ENCODE measurements around the gene INPP1.
A peak's percentile ranks its signal among the peaks of the same experiment; 100 is the strongest.

Gene INPP1

DNA sequence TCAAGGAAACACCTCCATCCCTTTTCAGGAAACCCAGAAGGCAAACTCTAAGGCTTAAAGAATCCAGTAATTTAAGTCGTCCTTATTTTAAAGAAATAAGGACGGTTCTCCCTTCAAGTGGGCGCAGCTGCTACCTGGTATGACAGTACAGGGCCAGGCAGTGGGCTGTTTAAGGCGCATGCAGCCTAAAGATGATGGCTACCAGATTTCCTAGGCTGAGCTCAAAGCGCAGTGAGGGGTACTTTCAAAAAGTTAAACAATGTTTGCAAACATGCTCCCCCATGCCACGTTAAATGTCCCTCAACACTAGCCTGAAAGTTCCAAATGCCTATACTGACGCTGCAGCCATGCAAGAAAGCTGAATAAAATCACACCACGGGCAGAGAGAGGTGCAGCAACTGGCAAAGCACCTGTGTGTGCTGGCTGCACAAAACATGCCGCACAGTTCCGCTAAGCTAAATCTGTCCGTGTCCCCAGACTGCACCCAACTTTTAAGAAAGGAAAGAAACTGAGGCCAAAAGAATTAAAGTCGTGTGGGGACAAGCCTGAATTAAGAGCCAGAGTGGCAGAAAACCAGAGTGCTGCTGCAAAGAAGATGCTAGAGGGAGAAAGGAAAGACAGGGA, 24.3 kb upstream of the INPP1 start:
- TF ChIP-seq OSR1 (CRISPR knock-in tag; IDR thresholded peaks at IDR 0.05) (no peak), ZFP3 (CRISPR knock-in tag; IDR thresholded peaks at IDR 0.05) (no peak), SNAI2 (CRISPR knock-in tag; IDR thresholded peaks at IDR 0.05) (no peak), ZNF8 (CRISPR knock-in tag; IDR thresholded peaks at IDR 0.05) (no peak), ARNTL (CRISPR knock-in tag; IDR thresholded peaks at IDR 0.05; ENCODE audit: borderline replicate concordance, low read depth) (no peak), RARB (CRISPR knock-in tag; IDR thresholded peaks at IDR 0.05) (no peak)
- TF ChIP-seq, protein P1, sequence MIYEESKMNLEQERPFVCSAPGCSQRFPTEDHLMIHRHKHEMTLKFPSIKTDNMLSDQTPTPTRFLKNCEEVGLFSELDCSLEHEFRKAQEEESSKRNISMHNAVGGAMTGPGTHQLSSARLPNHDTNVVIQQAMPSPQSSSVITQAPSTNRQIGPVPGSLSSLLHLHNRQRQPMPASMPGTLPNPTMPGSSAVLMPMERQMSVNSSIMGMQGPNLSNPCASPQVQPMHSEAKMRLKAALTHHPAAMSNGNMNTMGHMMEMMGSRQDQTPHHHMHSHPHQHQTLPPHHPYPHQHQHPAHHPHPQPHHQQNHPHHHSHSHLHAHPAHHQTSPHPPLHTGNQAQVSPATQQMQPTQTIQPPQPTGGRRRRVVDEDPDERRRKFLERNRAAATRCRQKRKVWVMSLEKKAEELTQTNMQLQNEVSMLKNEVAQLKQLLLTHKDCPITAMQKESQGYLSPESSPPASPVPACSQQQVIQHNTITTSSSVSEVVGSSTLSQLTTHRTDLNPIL (CRISPR knock-in tag; IDR thresholded peaks at IDR 0.05; ENCODE audit: low read depth): no peak
- ATAC-seq: peak; percentile 41

DNA sequence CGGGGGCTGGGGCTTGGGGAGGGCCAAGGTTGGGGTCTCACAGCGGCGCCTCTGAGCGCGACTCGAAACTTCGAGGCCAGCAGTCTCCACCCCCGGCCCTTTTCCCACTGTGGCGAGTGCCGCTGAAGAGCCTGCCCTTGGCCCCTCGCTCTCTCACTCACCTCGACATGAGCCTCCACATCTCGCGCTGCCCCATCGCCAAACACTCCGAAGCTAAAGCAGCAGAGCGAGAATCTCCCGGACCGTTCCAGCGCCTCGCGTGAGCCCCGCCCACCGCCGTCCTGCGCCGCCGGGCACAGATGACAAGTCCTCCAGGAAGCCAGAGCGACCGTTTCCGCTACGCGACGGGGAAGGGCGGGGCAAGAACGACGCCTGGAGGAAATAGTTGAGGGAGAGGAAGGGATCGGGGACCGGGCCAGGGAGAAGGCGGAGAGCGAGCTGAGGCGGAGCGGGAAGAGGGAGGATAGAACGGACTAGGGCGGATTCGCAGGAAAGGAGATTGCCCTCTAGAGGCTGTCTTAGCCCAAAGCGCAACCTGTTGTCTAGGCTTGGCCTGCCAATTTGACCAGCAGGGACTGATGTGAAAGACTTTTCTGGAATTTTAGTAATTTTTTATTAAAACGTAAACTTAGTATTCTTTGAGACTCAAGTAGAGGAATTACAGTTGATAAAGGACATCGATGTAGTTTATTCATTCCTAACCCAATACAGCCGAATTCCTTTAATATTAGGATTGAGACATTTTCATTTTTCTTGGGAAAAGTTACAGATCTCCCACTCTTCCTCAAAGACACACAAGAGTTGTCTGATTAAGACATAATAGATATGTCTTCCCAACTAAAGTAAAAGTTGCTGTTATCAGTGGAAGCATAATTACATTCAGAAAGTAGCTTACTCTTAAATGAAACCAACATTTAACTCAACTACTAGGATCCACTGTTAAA, 23.6 kb upstream of the INPP1 start, which contains the start of gene HIBCH:
Gene HIBCH, minus strand, starts transcription at position 272 of the 944 bp plus-strand sequence. Its CDS starts 76 bp downstream, at position 196.
- peak; percentile 60; the same call in 1 of the 2 replicates for TF ChIP-seq ZNF70 (CRISPR knock-in tag; IDR thresholded peaks at IDR 0.05)
- TF ChIP-seq, protein P2, sequence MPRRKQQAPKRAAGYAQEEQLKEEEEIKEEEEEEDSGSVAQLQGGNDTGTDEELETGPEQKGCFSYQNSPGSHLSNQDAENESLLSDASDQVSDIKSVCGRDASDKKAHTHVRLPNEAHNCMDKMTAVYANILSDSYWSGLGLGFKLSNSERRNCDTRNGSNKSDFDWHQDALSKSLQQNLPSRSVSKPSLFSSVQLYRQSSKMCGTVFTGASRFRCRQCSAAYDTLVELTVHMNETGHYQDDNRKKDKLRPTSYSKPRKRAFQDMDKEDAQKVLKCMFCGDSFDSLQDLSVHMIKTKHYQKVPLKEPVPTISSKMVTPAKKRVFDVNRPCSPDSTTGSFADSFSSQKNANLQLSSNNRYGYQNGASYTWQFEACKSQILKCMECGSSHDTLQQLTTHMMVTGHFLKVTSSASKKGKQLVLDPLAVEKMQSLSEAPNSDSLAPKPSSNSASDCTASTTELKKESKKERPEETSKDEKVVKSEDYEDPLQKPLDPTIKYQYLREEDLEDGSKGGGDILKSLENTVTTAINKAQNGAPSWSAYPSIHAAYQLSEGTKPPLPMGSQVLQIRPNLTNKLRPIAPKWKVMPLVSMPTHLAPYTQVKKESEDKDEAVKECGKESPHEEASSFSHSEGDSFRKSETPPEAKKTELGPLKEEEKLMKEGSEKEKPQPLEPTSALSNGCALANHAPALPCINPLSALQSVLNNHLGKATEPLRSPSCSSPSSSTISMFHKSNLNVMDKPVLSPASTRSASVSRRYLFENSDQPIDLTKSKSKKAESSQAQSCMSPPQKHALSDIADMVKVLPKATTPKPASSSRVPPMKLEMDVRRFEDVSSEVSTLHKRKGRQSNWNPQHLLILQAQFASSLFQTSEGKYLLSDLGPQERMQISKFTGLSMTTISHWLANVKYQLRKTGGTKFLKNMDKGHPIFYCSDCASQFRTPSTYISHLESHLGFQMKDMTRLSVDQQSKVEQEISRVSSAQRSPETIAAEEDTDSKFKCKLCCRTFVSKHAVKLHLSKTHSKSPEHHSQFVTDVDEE (CRISPR knock-in tag; IDR thresholded peaks at IDR 0.05): 0 out of 2 replicates have a peak, but pooled peaks have one; percentile 39
- no peak for TF ChIP-seq ZNF8 (CRISPR knock-in tag; IDR thresholded peaks at IDR 0.05)
- peak; percentile 97 for ATAC-seq

DNA sequence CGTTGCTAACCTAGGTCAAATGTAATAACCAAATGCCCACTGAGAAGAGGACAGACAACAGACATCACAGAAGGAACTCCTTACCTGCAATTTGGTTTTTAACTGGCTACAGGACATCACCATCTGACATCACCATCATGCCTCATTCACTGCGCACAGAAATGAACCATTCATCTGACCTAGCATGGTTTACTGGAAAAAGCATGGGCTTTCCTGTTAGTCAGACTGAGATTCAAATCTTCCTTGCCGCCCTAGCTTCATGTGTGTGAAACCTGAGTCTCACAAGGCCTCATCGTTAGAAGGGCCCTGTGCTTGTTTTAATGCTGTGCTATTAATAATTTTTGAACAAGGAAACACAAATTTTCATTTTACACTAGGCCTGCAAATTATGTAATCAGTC, 22.7 kb upstream of the INPP1 start:
- TF ChIP-seq SNAI2 (CRISPR knock-in tag; IDR thresholded peaks at IDR 0.05) (no peak), CSDC2 (CRISPR knock-in tag; IDR thresholded peaks at IDR 0.05) (no peak), OSR1 (CRISPR knock-in tag; IDR thresholded peaks at IDR 0.05) (no peak), BACH2 (CRISPR knock-in tag; IDR thresholded peaks at IDR 0.05; ENCODE audit: borderline replicate concordance) (no peak), GLIS3 (CRISPR knock-in tag; IDR thresholded peaks at IDR 0.05) (no peak), TCF4 (CRISPR knock-in tag; IDR thresholded peaks at IDR 0.05; ENCODE audit: borderline replicate concordance) (no peak), ISL1 (CRISPR knock-in tag; IDR thresholded peaks at IDR 0.05) (no peak), ARNTL (CRISPR knock-in tag; IDR thresholded peaks at IDR 0.05; ENCODE audit: borderline replicate concordance, low read depth) (no peak), ZFP30 (CRISPR knock-in tag; IDR thresholded peaks at IDR 0.05) (no peak), RARB (CRISPR knock-in tag; IDR thresholded peaks at IDR 0.05) (no peak), ESRRG (CRISPR knock-in tag; IDR thresholded peaks at IDR 0.05) (no peak)
- TF ChIP-seq, protein P1 (CRISPR knock-in tag; IDR thresholded peaks at IDR 0.05; ENCODE audit: low read depth): no peak
- TF ChIP-seq, protein P3, sequence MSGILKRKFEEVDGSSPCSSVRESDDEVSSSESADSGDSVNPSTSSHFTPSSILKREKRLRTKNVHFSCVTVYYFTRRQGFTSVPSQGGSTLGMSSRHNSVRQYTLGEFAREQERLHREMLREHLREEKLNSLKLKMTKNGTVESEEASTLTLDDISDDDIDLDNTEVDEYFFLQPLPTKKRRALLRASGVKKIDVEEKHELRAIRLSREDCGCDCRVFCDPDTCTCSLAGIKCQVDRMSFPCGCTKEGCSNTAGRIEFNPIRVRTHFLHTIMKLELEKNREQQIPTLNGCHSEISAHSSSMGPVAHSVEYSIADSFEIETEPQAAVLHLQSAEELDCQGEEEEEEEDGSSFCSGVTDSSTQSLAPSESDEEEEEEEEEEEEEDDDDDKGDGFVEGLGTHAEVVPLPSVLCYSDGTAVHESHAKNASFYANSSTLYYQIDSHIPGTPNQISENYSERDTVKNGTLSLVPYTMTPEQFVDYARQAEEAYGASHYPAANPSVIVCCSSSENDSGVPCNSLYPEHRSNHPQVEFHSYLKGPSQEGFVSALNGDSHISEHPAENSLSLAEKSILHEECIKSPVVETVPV (CRISPR knock-in tag; IDR thresholded peaks at IDR 0.05): no peak
- ATAC-seq: no peak

DNA sequence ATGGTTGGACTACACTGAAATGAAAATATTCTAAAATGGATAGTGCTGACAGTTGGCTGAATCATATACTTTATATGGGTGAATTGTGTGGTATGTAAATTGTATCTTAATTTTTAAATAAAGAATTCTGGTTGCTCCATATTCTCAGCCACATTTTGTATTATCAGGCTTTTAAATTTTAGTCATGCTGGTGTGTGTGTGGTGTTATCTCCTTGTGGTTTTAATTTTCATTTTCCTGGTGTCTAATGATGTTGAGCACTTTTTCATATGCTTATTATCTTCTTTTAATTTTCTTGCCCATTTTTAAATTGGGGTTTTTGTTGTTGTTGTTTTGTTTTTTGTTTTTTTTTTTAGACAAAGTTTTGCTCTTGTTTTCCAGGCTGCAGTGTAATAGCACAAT, 20.0 kb upstream of the INPP1 start:
- TF ChIP-seq ZFP30 (CRISPR knock-in tag; IDR thresholded peaks at IDR 0.05): no peak
- no peak for TF ChIP-seq TOX (CRISPR knock-in tag; IDR thresholded peaks at IDR 0.05; ENCODE audit: borderline replicate concordance)
- TF ChIP-seq GLIS3 (CRISPR knock-in tag; IDR thresholded peaks at IDR 0.05): no peak
- no peak for TF ChIP-seq PPARA (CRISPR knock-in tag; IDR thresholded peaks at IDR 0.05; ENCODE audit: borderline replicate concordance)
- no peak for TF ChIP-seq ZNF565 (CRISPR knock-in tag; conservative IDR thresholded peaks at IDR 0.05; ENCODE audit: low read depth)
- no peak for TF ChIP-seq OSR1 (CRISPR knock-in tag; IDR thresholded peaks at IDR 0.05)
- TF ChIP-seq ISL1 (CRISPR knock-in tag; IDR thresholded peaks at IDR 0.05): no peak
- no peak for TF ChIP-seq RARB (CRISPR knock-in tag; IDR thresholded peaks at IDR 0.05)
- TF ChIP-seq, protein P4, sequence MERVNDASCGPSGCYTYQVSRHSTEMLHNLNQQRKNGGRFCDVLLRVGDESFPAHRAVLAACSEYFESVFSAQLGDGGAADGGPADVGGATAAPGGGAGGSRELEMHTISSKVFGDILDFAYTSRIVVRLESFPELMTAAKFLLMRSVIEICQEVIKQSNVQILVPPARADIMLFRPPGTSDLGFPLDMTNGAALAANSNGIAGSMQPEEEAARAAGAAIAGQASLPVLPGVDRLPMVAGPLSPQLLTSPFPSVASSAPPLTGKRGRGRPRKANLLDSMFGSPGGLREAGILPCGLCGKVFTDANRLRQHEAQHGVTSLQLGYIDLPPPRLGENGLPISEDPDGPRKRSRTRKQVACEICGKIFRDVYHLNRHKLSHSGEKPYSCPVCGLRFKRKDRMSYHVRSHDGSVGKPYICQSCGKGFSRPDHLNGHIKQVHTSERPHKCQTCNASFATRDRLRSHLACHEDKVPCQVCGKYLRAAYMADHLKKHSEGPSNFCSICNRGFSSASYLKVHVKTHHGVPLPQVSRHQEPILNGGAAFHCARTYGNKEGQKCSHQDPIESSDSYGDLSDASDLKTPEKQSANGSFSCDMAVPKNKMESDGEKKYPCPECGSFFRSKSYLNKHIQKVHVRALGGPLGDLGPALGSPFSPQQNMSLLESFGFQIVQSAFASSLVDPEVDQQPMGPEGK (CRISPR knock-in tag; IDR thresholded peaks at IDR 0.05; ENCODE audit: borderline replicate concordance): no peak
- TF ChIP-seq, protein P1 (CRISPR knock-in tag; IDR thresholded peaks at IDR 0.05; ENCODE audit: low read depth): no peak
- TF ChIP-seq BACH2 (CRISPR knock-in tag; IDR thresholded peaks at IDR 0.05; ENCODE audit: borderline replicate concordance): no peak
- TF ChIP-seq, protein P3 (CRISPR knock-in tag; IDR thresholded peaks at IDR 0.05): no peak
- no peak for TF ChIP-seq ZNF8 (CRISPR knock-in tag; IDR thresholded peaks at IDR 0.05)
- no peak for ATAC-seq
